ENCODE results near the gene IFI27L2. TPM values are rescaled to one million over a fixed set of nuclear protein-coding genes. Genes with fewer than 3 reads are reported as not detected.

The IFI27L2 gene
- total RNA-seq, 1 experiment from 2014 or later: 28.6 TPM

DNA sequence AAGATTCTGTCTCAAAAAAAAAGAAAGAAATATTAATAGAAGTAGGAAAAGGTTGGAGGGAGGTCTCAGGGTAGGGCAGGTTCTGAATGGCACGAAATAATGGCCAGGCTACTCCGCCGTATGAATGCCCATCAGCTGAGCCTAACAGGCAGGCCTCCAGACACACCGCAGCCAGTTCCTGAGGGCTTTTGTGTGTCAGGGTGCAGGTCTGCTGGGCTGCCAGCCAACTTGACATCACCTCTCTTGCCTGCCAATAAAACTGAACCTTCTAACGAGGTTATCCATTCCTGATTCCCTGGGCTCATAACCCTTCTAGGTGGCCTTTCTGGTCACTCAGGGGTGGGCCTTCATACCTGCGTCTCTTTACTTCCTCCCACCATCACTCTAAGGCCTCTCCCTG is 15.9 kb downstream of the IFI27L2 start:
- H2BK20ac ChIP-seq (ENCODE audit: low read depth, low read length, poor library complexity, severe bottlenecking): no peak overlapping the region
- H3K79me2 ChIP-seq (ENCODE audit: insufficient read depth, low read length): no peaks in the 10 kb centered on the region
- no peak overlapping the region for H3K23ac ChIP-seq (ENCODE audit: insufficient read length, low read depth, low read length)
- H2AK5ac ChIP-seq (ENCODE audit: insufficient read length, low read length): no peak overlapping the region
- no peaks in the 10 kb centered on the region for H4K20me1 ChIP-seq (ENCODE audit: control insufficient read depth, insufficient read depth, insufficient read length)
- peaks cover 16 to 19% of the 10 kb centered on the region in 2 experiments for H3K4me1 Mint-ChIP-seq
- no peaks in the 10 kb centered on the region for H3K9me3 ChIP-seq (ENCODE audit: control insufficient read depth, low read depth, low read length)
- H3K56ac ChIP-seq (ENCODE audit: insufficient read length, low read depth, low read length): no peak overlapping the region
- no peak overlapping the region for H3K4ac ChIP-seq (ENCODE audit: low read depth, low read length)
- H3K36me3 Mint-ChIP-seq (ENCODE audit: insufficient read depth in 1 of 3, low read depth in 3 of 3): no peaks in the 10 kb centered on the region; a peak in 1 of 7 replicates
- H2BK5ac ChIP-seq (ENCODE audit: insufficient read length, low read length): no peak overlapping the region
- no peak overlapping the region for H2BK120ac ChIP-seq (ENCODE audit: low read depth, low read length, poor library complexity, severe bottlenecking)
- H3K27ac Mint-ChIP-seq: peak overlapping the region in 1 of 3 experiments; percentile 96; a peak in 1 of 7 replicates
- H3K18ac ChIP-seq (ENCODE audit: insufficient read length, low read depth, low read length): no peak overlapping the region
- WGBS (ENCODE audit: extremely low coverage, insufficient read length, low lambda C conversion rate): no CpG with 5 or more reads among the region's 6 CpGs
- H4K91ac ChIP-seq (ENCODE audit: insufficient read length, low read depth, low read length): no peak overlapping the region
- H4K8ac ChIP-seq (replicated peaks; ENCODE audit: insufficient read length, low read depth, low read length): no peak overlapping the region
- H3T11ph ChIP-seq (ENCODE audit: low read length): no peak overlapping the region
- H3K14ac ChIP-seq (ENCODE audit: insufficient read depth, low read length): no peak overlapping the region
- no peaks in the 10 kb centered on the region for H3K4me1 ChIP-seq (ENCODE audit: insufficient read depth, low read length)
- no peaks in the 10 kb centered on the region for H3K27me3 ChIP-seq (ENCODE audit: insufficient read depth, low read length)
- H3K79me1 ChIP-seq (ENCODE audit: insufficient read depth, low read depth, low read length, poor library complexity, severe bottlenecking): no peaks in the 10 kb centered on the region
- no peaks in the 10 kb centered on the region for H3K9me3 Mint-ChIP-seq
- H3K27me3 Mint-ChIP-seq (ENCODE audit: low read depth): peaks cover 6% of the 10 kb centered on the region
- TF ChIP-seq, protein P1, sequence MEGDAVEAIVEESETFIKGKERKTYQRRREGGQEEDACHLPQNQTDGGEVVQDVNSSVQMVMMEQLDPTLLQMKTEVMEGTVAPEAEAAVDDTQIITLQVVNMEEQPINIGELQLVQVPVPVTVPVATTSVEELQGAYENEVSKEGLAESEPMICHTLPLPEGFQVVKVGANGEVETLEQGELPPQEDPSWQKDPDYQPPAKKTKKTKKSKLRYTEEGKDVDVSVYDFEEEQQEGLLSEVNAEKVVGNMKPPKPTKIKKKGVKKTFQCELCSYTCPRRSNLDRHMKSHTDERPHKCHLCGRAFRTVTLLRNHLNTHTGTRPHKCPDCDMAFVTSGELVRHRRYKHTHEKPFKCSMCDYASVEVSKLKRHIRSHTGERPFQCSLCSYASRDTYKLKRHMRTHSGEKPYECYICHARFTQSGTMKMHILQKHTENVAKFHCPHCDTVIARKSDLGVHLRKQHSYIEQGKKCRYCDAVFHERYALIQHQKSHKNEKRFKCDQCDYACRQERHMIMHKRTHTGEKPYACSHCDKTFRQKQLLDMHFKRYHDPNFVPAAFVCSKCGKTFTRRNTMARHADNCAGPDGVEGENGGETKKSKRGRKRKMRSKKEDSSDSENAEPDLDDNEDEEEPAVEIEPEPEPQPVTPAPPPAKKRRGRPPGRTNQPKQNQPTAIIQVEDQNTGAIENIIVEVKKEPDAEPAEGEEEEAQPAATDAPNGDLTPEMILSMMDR (conservative IDR thresholded peaks at IDR 0.05): no peak
- no peaks in the 10 kb centered on the region for H3K23me2 ChIP-seq (ENCODE audit: insufficient read length, low read depth, low read length, poor library complexity, severe bottlenecking)
- no peak overlapping the region for H2AFZ ChIP-seq (ENCODE audit: low read length)
- no peak overlapping the region for H3K4me2 ChIP-seq (ENCODE audit: insufficient read depth, insufficient read length, low read length)
- peak; percentile 17 for DNase-seq
- H4K5ac ChIP-seq (ENCODE audit: insufficient read length, low read depth, low read length): no peak overlapping the region
- H3K27ac ChIP-seq (ENCODE audit: insufficient read length, low read depth, low read length): no peak overlapping the region
- no peak overlapping the region for H2BK12ac ChIP-seq (ENCODE audit: insufficient read length, low read depth, low read length)
- H2BK15ac ChIP-seq (ENCODE audit: low read depth, low read length): no peak overlapping the region
- H3K4me3 Mint-ChIP-seq: no peak overlapping the region
- H3K9ac ChIP-seq (ENCODE audit: extremely low read depth, insufficient read length, low read length): no peak overlapping the region
